ENCODE results near the gene MESP2. TPM values are rescaled to one million over a fixed set of nuclear protein-coding genes. Genes with fewer than 3 reads are reported as not detected.

Gene MESP2, protein sequence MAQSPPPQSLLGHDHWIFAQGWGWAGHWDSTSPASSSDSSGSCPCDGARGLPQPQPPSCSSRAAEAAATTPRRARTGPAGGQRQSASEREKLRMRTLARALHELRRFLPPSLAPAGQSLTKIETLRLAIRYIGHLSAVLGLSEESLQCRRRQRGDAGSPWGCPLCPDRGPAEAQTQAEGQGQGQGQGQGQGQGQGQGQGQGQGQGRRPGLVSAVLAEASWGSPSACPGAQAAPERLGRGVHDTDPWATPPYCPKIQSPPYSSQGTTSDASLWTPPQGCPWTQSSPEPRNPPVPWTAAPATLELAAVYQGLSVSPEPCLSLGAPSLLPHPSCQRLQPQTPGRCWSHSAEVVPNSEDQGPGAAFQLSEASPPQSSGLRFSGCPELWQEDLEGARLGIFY
- 0.32 and 0.70 TPM in 2 replicates for total RNA-seq (2022)
- Bru-seq, nascent RNA = not detected
- percentile 8 among the genes with signal in this experiment for BruChase-seq, experiment 1, labeled RNA remaining after a 2-hour chase
- percentile 9 among the genes with signal in this experiment for BruChase-seq, experiment 2, labeled RNA remaining after a 6-hour chase
- long read RNA-seq = 0 reads

DNA sequence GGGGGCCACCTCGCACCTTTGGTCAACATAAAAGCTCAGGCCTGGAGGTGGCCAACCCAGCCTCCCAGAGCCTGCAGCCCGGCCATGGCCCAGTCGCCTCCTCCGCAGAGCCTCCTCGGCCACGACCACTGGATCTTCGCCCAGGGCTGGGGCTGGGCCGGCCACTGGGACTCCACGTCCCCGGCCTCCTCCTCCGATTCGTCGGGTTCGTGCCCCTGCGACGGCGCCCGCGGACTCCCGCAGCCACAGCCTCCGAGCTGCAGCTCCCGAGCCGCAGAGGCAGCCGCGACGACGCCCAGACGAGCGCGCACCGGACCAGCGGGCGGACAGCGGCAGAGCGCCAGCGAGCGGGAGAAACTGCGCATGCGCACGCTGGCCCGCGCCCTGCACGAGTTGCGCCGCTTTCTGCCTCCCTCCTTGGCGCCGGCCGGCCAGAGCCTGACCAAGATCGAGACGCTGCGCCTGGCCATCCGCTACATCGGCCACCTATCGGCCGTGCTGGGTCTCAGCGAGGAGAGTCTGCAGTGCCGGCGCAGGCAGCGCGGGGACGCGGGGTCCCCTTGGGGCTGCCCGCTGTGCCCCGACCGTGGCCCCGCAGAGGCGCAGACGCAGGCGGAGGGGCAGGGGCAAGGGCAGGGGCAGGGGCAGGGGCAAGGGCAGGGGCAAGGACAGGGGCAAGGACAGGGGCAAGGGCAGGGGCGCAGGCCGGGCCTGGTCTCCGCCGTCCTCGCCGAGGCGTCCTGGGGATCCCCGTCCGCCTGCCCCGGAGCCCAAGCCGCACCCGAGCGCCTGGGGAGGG, at the start of gene MESP2:
Gene MESP2 (plus strand): TSS at position 59 of the 799 bp plus-strand sequence. CDS start 26 bp downstream, at position 85.
- H3K4me1 Mint-ChIP-seq (ENCODE audit: low read depth, unreplicated experiment) = peaks cover 10% of the 10 kb centered on the region
- POLR2A ChIA-PET = interaction anchor here (0.6 kb wide), 1 partner anchor 52 kb away, joined by 3 read pairs; no protein-coding TSS in a partner anchor
- peak; percentile 64 to 75 for DNase-seq
- Histone ChIP-seq H3K27me3 (replicated peaks; ENCODE audit: control insufficient read depth, insufficient read depth, low read length) (no peaks in the 10 kb centered on the region), H3K4me1 (peaks cover 27% of the 10 kb centered on the region), H3K36me3 (ENCODE audit: control insufficient read depth, insufficient read depth, low read length) (no peaks in the 10 kb centered on the region), H3K4me3 (ENCODE audit: low read depth, low read length) (peak within 1 kb of the TSS; percentile 39), H3K9me3 (no peaks in the 10 kb centered on the region)
- no peaks in the 10 kb centered on the region for H3K9me3 Mint-ChIP-seq (ENCODE audit: unreplicated experiment)
- CTCF ChIA-PET = interaction anchor here (0.9 kb wide), 1 partner anchor 16 kb away, joined by 3 read pairs; no protein-coding TSS in a partner anchor
- H3K27ac Mint-ChIP-seq (ENCODE audit: unreplicated experiment) = no peak within 1 kb of the TSS
- H3K36me3 Mint-ChIP-seq (ENCODE audit: insufficient read depth, unreplicated experiment) = no peaks in the 10 kb centered on the region
- no peak for TF ChIP-seq CTCF (IDR thresholded peaks at IDR 0.05; ENCODE audit: insufficient read depth in 1 of 2, low read depth in 1 of 2, low read length in 1 of 2, severe bottlenecking in 1 of 2, unreplicated experiment in 1 of 2)
- peak within 1 kb of the TSS; percentile 45 for H3K4me3 Mint-ChIP-seq (ENCODE audit: unreplicated experiment)
- no TSS peak for BruUV-seq (replicated peaks)
- intact Hi-C loops (cut with micrococcal nuclease; ENCODE audit: unreplicated experiment) = no loop called here
- H3K27me3 Mint-ChIP-seq (ENCODE audit: insufficient read depth, unreplicated experiment) = no peaks in the 10 kb centered on the region

GRCh38 chr15:89728254-89728653, 47.9 kb upstream of the MESP2 start:
- Histone ChIP-seq H3K27me3 (replicated peaks; ENCODE audit: control insufficient read depth, insufficient read depth, low read length) (no peaks in the 10 kb centered on the region; the same call in 1 of the 2 replicates), H3K4me3 (ENCODE audit: low read depth, low read length) (no peak overlapping the region), H3K9me3 (no peaks in the 10 kb centered on the region), H3K36me3 (ENCODE audit: control insufficient read depth, insufficient read depth, low read length) (no peaks in the 10 kb centered on the region), H3K4me1 (no peaks in the 10 kb centered on the region)
- no peak overlapping the region for H3K27ac Mint-ChIP-seq (ENCODE audit: unreplicated experiment)
- DNase-seq = no peak
- H3K9me3 Mint-ChIP-seq (ENCODE audit: unreplicated experiment) = no peaks in the 10 kb centered on the region
- no peak for TF ChIP-seq CTCF (IDR thresholded peaks at IDR 0.05; ENCODE audit: insufficient read depth in 1 of 2, low read depth in 1 of 2, low read length in 1 of 2, severe bottlenecking in 1 of 2, unreplicated experiment in 1 of 2)
- peaks cover 7% of the 10 kb centered on the region for H3K27me3 Mint-ChIP-seq (ENCODE audit: insufficient read depth, unreplicated experiment)
- intact Hi-C loops (cut with micrococcal nuclease; ENCODE audit: unreplicated experiment) = no loop called here
- POLR2A ChIA-PET = no interaction called here
- CTCF ChIA-PET = interaction anchor here (1.2 kb wide), 1 partner anchor 12 kb away, joined by 5 read pairs; no protein-coding TSS in a partner anchor
- no TSS peak for BruUV-seq (replicated peaks)
- H3K4me3 Mint-ChIP-seq (ENCODE audit: unreplicated experiment) = no peak overlapping the region
- no peaks in the 10 kb centered on the region for H3K36me3 Mint-ChIP-seq (ENCODE audit: insufficient read depth, unreplicated experiment)
- H3K4me1 Mint-ChIP-seq (ENCODE audit: low read depth, unreplicated experiment) = no peaks in the 10 kb centered on the region

GRCh38 chr15:89731275-89731674, 44.9 kb upstream of the MESP2 start:
- DNase-seq = no peak
- no peaks in the 10 kb centered on the region for H3K36me3 Mint-ChIP-seq (ENCODE audit: insufficient read depth, unreplicated experiment)
- Histone ChIP-seq H3K36me3 (ENCODE audit: control insufficient read depth, insufficient read depth, low read length) (no peaks in the 10 kb centered on the region), H3K27me3 (replicated peaks; ENCODE audit: control insufficient read depth, insufficient read depth, low read length) (no peaks in the 10 kb centered on the region; the same call in none of the 2 replicates), H3K9me3 (no peaks in the 10 kb centered on the region), H3K4me3 (ENCODE audit: low read depth, low read length) (no peak overlapping the region), H3K4me1 (no peaks in the 10 kb centered on the region)
- POLR2A ChIA-PET = no interaction called here
- H3K4me3 Mint-ChIP-seq (ENCODE audit: unreplicated experiment) = no peak overlapping the region
- no peaks in the 10 kb centered on the region for H3K9me3 Mint-ChIP-seq (ENCODE audit: unreplicated experiment)
- no peak for TF ChIP-seq CTCF (IDR thresholded peaks at IDR 0.05; ENCODE audit: insufficient read depth in 1 of 2, low read depth in 1 of 2, low read length in 1 of 2, severe bottlenecking in 1 of 2, unreplicated experiment in 1 of 2)
- peaks cover 13% of the 10 kb centered on the region for H3K27me3 Mint-ChIP-seq (ENCODE audit: insufficient read depth, unreplicated experiment)
- H3K4me1 Mint-ChIP-seq (ENCODE audit: low read depth, unreplicated experiment) = no peaks in the 10 kb centered on the region
- CTCF ChIA-PET = interaction anchor here (1.1 kb wide), 1 partner anchor 157 kb away, joined by 3 read pairs; no protein-coding TSS in a partner anchor
- BruUV-seq (replicated peaks) = no TSS peak
- no peak overlapping the region for H3K27ac Mint-ChIP-seq (ENCODE audit: unreplicated experiment)
- intact Hi-C loops (cut with micrococcal nuclease; ENCODE audit: unreplicated experiment) = no loop called here

Measured in Caco-2 (cell line).